ENCODE measurements around the gene CAB39L. TPM values are rescaled to one million over a fixed set of nuclear protein-coding genes. Genes with fewer than 3 reads are reported as not detected.

The CAB39L gene
- total and polyA plus RNA-seq, 2 experiments from 2014 or later, result 3.3 to 4.4 TPM

DNA sequence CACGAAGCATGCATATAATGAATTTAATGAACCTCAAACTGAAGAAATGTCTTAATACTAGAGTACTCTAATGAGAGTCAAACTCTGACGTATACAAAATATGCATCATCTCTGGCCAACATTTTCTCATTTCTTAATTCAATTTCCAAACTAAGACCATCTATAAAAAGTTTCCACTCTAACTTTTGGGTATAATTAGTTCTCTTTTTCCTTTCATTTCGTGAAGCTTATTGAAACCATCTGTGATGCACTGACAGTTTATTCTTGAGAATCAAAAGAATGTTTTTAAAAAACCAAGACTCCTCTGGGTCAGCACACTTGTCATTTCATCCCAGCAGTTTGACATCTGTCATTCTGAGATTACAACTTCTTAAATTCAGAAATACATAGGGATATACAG lies 90.0 kb downstream of the CAB39L start (continued):
- no peak for TF ChIP-seq ZNF462 (CRISPR knock-in tag; IDR thresholded peaks at IDR 0.05)
- TF ChIP-seq POLR2AphosphoS5 (IDR thresholded peaks at IDR 0.05; ENCODE audit: low read depth), result no peak
- no peak for TF ChIP-seq ETS1 (IDR thresholded peaks at IDR 0.05)
- TF ChIP-seq NANOG (IDR thresholded peaks at IDR 0.05; ENCODE audit: borderline replicate concordance), result no peak
- TF ChIP-seq CTCF (conservative IDR thresholded peaks at IDR 0.05; ENCODE audit: low read depth in 2 of 2), result no peak
- no peak for TF ChIP-seq CREB1 (CRISPR knock-in tag; IDR thresholded peaks at IDR 0.05; ENCODE audit: low read depth)

DNA sequence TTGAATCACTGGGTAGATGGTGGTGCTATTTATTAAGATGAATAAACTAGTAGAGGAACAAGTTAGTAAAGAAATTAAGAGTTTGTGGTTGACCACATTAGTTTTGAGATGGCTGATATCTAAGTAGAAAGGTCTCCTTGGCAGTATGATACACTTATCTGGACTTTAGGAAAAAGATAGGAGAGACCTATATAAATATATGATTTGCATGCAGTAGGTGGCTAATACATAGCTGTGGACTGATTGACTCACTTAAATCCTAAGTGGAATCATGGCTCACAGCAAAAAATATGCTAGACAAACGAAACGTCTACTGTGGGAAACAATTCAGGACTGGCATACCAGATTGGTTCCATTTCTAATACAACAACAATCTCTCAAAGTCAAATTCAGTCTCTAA lies 92.0 kb downstream of the CAB39L start:
- Histone ChIP-seq H3K79me2 (replicated peaks; ENCODE audit: insufficient read depth) (no peaks in the 10 kb centered on the region), H3K27ac (ENCODE audit: low read depth) (no peak overlapping the region), H3K4me1 (ENCODE audit: insufficient read depth) (no peaks in the 10 kb centered on the region; the same call in 1 of the 2 replicates), H4K20me1 (replicated peaks; ENCODE audit: insufficient read depth) (no peaks in the 10 kb centered on the region), H3K4me2 (no peak overlapping the region), H2AFZ (no peak overlapping the region), H3F3A (replicated peaks; ENCODE audit: low read depth) (no peaks in the 10 kb centered on the region), H3K9me2 (ENCODE audit: insufficient read depth) (no peaks in the 10 kb centered on the region), H3K27me3 (ENCODE audit: insufficient read depth) (no peaks in the 10 kb centered on the region), H3K4me3 (no peak overlapping the region), H3K36me3 (ENCODE audit: insufficient read depth) (no peaks in the 10 kb centered on the region)
- H3K4me3 Mint-ChIP-seq, result no peak overlapping the region
- H3K36me3 Mint-ChIP-seq (ENCODE audit: low read depth), result no peaks in the 10 kb centered on the region
- H3K27me3 Mint-ChIP-seq (ENCODE audit: insufficient read depth, low read depth, poor library complexity), result peaks cover 8% of the 10 kb centered on the region
- no peaks in the 10 kb centered on the region for H3K9me3 Mint-ChIP-seq
- peaks cover 9% of the 10 kb centered on the region for H3K4me1 Mint-ChIP-seq
- DNase-seq (ENCODE audit: low spot score) (no peak), ATAC-seq (no peak)
- H3K27ac Mint-ChIP-seq, result no peak overlapping the region
- TF ChIP-seq NANOG (IDR thresholded peaks at IDR 0.05; ENCODE audit: borderline replicate concordance) (no peak), EZH2phosphoT487 (IDR thresholded peaks at IDR 0.05; ENCODE audit: unreplicated experiment) (no peak), ZNF114 (CRISPR knock-in tag; IDR thresholded peaks at IDR 0.05) (no peak), STAT1 (IDR thresholded peaks at IDR 0.05; ENCODE audit: unreplicated experiment) (no peak), ZNF331 (CRISPR knock-in tag; IDR thresholded peaks at IDR 0.05; ENCODE audit: low read depth) (no peak), EZH2 (IDR thresholded peaks at IDR 0.05; ENCODE audit: low read depth, unreplicated experiment) (no peak), JUNB (IDR thresholded peaks at IDR 0.05; ENCODE audit: unreplicated experiment) (no peak)

Data from GM23338 (cell line).